Measurements from ENCODE around the gene CRP. TPM values are rescaled to one million over a fixed set of nuclear protein-coding genes. Genes with fewer than 3 reads are reported as not detected.

Gene CRP
- polyA plus RNA-seq, 2 of the 4 experiments (the other 2 are of a cell fraction): not detected

GRCh38 chr1:159699653-159700052 is 14.7 kb downstream of the CRP start:
- WGBS (ENCODE audit: missing lambda C conversion rate): 52% methylated on average over 3 of the region's 3 CpGs
- POLR2A ChIA-PET: no interaction called here
- H3K4me2 ChIP-seq: no peak overlapping the region
- TF ChIP-seq HOXB5 (CRISPR knock-in tag; IDR thresholded peaks at IDR 0.05) (no peak), POLR2AphosphoS2 (conservative IDR thresholded peaks at IDR 0.05; ENCODE audit: low read length) (no peak), EP300 (IDR thresholded peaks at IDR 0.05) (no peak), ESRRA (IDR thresholded peaks at IDR 0.05; ENCODE audit: borderline replicate concordance, low read length) (no peak), EHMT2 (IDR thresholded peaks at IDR 0.05; ENCODE audit: low read depth) (no peak), ZNF302 (CRISPR knock-in tag; IDR thresholded peaks at IDR 0.05) (no peak), KDM1A (IDR thresholded peaks at IDR 0.05; ENCODE audit: low read depth) (no peak), ZC3H11A (IDR thresholded peaks at IDR 0.05) (no peak), HMGXB4 (CRISPR knock-in tag; IDR thresholded peaks at IDR 0.05; ENCODE audit: borderline replicate concordance) (no peak), CBX8 (IDR thresholded peaks at IDR 0.05) (no peak)
- TF ChIP-seq, protein P1, sequence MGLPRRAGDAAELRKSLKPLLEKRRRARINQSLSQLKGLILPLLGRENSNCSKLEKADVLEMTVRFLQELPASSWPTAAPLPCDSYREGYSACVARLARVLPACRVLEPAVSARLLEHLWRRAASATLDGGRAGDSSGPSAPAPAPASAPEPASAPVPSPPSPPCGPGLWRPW (IDR thresholded peaks at IDR 0.05): no peak
- CTCF ChIA-PET: interaction anchor here (1.3 kb wide), 1 partner anchor 8 kb away, joined by 3 read pairs; no protein-coding TSS in a partner anchor
- FAIRE-seq: no peak
- no peak overlapping the region for H3K4me3 ChIP-seq
- H3K4me1 ChIP-seq: no peaks in the 10 kb centered on the region
- H3K27ac ChIP-seq: no peak overlapping the region
- H3K9me3 ChIP-seq: no peaks in the 10 kb centered on the region
- DNase-seq (ENCODE audit: low read depth in 1 of 2, low spot score in 1 of 2): no peak
- no peak for ATAC-seq

- H3K4me3 ChIP-seq: no peak overlapping the region
- no peak for DNase-seq (ENCODE audit: low read depth in 1 of 2, low spot score in 1 of 2)
- no peak overlapping the region for H3K4me2 ChIP-seq
- FAIRE-seq: no peak
- no peak overlapping the region for H3K27ac ChIP-seq
- H3K9me3 ChIP-seq: no peaks in the 10 kb centered on the region
- no peak for ATAC-seq
- POLR2A ChIA-PET: no interaction called here
- CTCF ChIA-PET: interaction anchor here (1.3 kb wide), 1 partner anchor 7 kb away, joined by 3 read pairs; no protein-coding TSS in a partner anchor
- no peak for TF ChIP-seq CBX2 (IDR thresholded peaks at IDR 0.05; ENCODE audit: borderline replicate concordance, low read depth)
- H3K4me1 ChIP-seq: no peaks in the 10 kb centered on the region
Measured at GRCh38 chr1:159699246-159699645, 15.1 kb downstream of the CRP start.

DNA sequence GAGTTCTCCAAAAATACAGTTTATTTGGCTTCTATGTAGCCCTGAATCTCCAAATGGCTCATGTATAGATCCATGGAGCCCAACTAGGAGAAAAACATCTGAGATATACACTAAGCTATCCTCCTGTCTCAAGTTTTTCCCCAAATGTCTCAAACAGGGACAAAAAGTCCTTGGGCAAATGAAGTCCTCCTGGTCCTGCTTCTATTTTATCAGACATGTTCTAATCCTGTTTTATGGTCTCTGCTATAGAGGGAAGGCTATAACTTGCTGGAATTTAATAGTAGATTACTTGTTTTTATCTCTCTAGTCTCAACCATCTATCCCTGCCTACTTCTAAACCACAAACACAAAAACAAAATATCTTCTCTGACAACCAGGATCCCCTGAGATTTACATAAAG is 26.9 kb downstream of the CRP start:
- CTCF ChIA-PET: interaction anchor here (1.1 kb wide), 1 partner anchor 37 kb away, joined by 4 read pairs; no protein-coding TSS in a partner anchor

More for the DNA sequence above, 26.9 kb downstream of the CRP start:
- DNase-seq (ENCODE audit: low read depth in 1 of 2, low spot score in 1 of 2) (no peak), FAIRE-seq (no peak), ATAC-seq (no peak)
- POLR2A ChIA-PET: no interaction called here
- TF ChIP-seq RARB (CRISPR knock-in tag; IDR thresholded peaks at IDR 0.05) (no peak), KDM5A (IDR thresholded peaks at IDR 0.05) (no peak), CHD4 (IDR thresholded peaks at IDR 0.05; ENCODE audit: borderline replicate concordance) (no peak), EHF (CRISPR knock-in tag; IDR thresholded peaks at IDR 0.05) (no peak), CBX2 (IDR thresholded peaks at IDR 0.05; ENCODE audit: borderline replicate concordance, low read depth) (no peak), TP53 (CRISPR knock-in tag; IDR thresholded peaks at IDR 0.05) (no peak), FOSB (CRISPR knock-in tag; IDR thresholded peaks at IDR 0.05) (no peak), ATOH8 (CRISPR knock-in tag; IDR thresholded peaks at IDR 0.05; ENCODE audit: low read depth) (no peak), HOXA7 (CRISPR knock-in tag; IDR thresholded peaks at IDR 0.05) (no peak), CBX8 (IDR thresholded peaks at IDR 0.05) (no peak), HOXB5 (CRISPR knock-in tag; IDR thresholded peaks at IDR 0.05) (no peak), USF2 (IDR thresholded peaks at IDR 0.05) (no peak), TFCP2L1 (CRISPR knock-in tag; IDR thresholded peaks at IDR 0.05) (no peak), POLR2A (IDR thresholded peaks at IDR 0.05; ENCODE audit: low read length) (no peak), PHF8 (IDR thresholded peaks at IDR 0.05; ENCODE audit: borderline replicate concordance, low read depth) (no peak), SMC3 (IDR thresholded peaks at IDR 0.05) (no peak), FOSL2 (IDR thresholded peaks at IDR 0.05) (no peak), FOSL2 (CRISPR knock-in tag; IDR thresholded peaks at IDR 0.05) (no peak)
- TF ChIP-seq, protein P2, sequence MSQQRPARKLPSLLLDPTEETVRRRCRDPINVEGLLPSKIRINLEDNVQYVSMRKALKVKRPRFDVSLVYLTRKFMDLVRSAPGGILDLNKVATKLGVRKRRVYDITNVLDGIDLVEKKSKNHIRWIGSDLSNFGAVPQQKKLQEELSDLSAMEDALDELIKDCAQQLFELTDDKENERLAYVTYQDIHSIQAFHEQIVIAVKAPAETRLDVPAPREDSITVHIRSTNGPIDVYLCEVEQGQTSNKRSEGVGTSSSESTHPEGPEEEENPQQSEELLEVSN (IDR thresholded peaks at IDR 0.05; ENCODE audit: borderline replicate concordance, low read depth): no peak
- TF ChIP-seq, protein P3, sequence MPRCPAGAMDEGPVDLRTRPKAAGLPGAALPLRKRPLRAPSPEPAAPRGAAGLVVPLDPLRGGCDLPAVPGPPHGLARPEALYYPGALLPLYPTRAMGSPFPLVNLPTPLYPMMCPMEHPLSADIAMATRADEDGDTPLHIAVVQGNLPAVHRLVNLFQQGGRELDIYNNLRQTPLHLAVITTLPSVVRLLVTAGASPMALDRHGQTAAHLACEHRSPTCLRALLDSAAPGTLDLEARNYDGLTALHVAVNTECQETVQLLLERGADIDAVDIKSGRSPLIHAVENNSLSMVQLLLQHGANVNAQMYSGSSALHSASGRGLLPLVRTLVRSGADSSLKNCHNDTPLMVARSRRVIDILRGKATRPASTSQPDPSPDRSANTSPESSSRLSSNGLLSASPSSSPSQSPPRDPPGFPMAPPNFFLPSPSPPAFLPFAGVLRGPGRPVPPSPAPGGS (IDR thresholded peaks at IDR 0.05): no peak
- TF ChIP-seq, protein P4, sequence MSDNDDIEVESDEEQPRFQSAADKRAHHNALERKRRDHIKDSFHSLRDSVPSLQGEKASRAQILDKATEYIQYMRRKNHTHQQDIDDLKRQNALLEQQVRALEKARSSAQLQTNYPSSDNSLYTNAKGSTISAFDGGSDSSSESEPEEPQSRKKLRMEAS (IDR thresholded peaks at IDR 0.05): no peak
- Histone ChIP-seq H3K4me2 (no peak overlapping the region), H3K27ac (no peak overlapping the region), H3K4me3 (no peak overlapping the region), H3K4me1 (no peaks in the 10 kb centered on the region), H3K9me3 (no peaks in the 10 kb centered on the region)

All from A549 (cell line).